GM12875 (cell line): ENCODE data around the gene RNF38.

Experiments
- H3K4me3 ChIP-seq: one replicate; pipeline ENCODE4 v1.5.1; 2011; ENCODE audit warnings: low read depth, low read length, control low read depth
- CTCF ChIP-seq: IDR thresholded peaks from 2 replicates; pipeline ENCODE4 v1.5.1; 2011; ENCODE audit warnings: low read depth, mild to moderate bottlenecking, control low read depth, inconsistent platforms, low read length, moderate library complexity, borderline replicate concordance; ENCODE audit not compliant: insufficient read depth

RNF38 gene

GRCh38 chr9:36319806-36320205, 80.3 kb downstream of the RNF38 start:
- no peak overlapping the region for H3K4me3 ChIP-seq
- no peak for TF ChIP-seq CTCF

GRCh38 chr9:36319183-36319582, 80.9 kb downstream of the RNF38 start:
- TF ChIP-seq CTCF: no peak
- no peak overlapping the region for H3K4me3 ChIP-seq

- TF ChIP-seq CTCF: no peak
- H3K4me3 ChIP-seq: no peak overlapping the region
These were observed 81.8 kb downstream of the RNF38 start for GRCh38 chr9:36318212-36318802.

DNA sequence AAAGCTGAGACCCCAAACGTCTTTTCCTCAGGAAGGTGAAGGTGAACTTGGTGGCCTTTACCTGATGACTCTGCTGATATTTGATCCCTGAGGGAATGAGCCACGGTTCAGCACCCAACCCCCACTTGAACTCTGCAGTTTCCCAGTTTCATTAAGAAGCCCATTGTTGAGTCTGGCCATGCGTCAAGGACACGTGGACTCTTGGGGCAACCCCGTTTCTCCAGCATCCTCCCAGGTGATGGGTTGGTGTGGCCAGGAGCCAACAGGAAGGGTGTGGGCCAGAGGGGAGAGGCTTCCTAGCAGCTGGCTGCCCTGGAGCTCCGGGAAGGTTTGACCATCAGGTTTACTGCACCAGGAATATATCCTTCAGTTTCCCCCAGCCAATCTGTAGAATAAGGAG, 82.3 kb downstream of the RNF38 start:
- H3K4me3 ChIP-seq: no peak overlapping the region
- TF ChIP-seq CTCF: no peak

DNA sequence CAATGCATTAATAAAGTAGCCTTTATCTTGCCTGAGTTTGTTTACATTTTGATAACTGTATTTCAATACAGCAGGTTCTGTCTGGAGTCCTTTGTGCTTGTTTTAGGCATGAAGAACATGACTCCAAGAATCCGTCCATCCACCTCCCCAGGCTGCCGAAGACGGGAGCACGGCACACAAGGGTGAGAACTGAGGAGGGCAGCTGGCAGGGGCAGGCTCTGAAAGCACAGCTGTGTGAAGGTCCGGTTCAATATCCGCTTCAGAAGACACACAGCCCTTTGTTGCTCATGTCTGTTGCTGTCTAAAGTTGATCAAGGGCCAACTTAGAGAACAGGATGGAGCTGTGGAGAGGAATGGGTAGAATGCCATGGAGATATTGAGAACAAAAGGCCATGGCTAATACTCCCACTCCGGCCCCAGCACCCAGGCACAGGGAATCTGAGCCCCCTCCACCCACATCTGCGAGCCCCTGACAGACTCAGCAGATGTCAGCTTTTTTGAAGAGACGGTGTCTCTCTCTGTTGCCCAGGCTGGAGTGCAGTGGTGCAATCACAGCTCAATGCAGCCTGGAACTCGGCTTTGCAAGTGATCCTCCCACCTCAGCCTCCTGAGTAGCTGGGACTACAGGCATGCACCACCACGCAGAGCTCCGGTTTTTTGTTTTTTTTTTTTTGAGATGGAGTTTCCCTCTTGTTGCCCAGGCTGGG, 83.3 kb downstream of the RNF38 start:
- no peak overlapping the region for H3K4me3 ChIP-seq
- TF ChIP-seq CTCF: no peak

GRCh38 chr9:36316049-36316448, 84.0 kb downstream of the RNF38 start:
- no peak for TF ChIP-seq CTCF
- H3K4me3 ChIP-seq: no peak overlapping the region

DNA sequence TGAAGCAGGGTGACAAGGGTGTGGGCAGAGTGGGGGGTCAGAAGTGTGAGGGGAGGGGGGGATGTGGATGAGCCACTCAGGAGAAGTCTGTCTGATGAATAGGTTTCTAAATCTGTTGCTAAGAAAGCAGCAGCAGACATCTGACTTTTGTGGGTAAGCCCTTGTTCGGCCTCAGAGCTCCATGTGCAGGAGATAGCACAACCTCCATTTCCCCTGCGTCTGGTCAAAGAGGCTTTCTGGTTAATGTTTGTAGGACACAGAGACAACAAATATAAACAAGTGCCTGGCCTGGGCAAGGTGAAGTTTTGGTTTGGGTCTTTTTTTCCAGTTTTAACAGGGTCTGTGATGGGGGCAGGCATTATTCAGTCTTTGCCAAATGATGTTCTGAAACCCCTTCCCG, 84.8 kb downstream of the RNF38 start:
- TF ChIP-seq CTCF: no peak
- no peak overlapping the region for H3K4me3 ChIP-seq
